IPS DF 6.9 (cell line): ENCODE data around the gene ENPP3.

Source experiments
- DNase-seq: peaks from one replicate; pipeline ENCODE4 v3.0.0-alpha.2; 2013; ENCODE audit warnings: low read depth, low spot score
- H3K27ac ChIP-seq: one replicate; pipeline ENCODE4 v1.5.1; 2013; ENCODE audit warnings: low read length, control low read depth
- H3K27me3 ChIP-seq: 2 replicates; pipeline ENCODE4 v1.6.1; 2013; ENCODE audit warnings: mild to moderate bottlenecking, low read length; ENCODE audit not compliant: control insufficient read depth, insufficient read depth
- H3K36me3 ChIP-seq: 2 replicates; pipeline ENCODE4 v1.6.1; 2013; ENCODE audit warnings: low read length; ENCODE audit not compliant: control insufficient read depth, insufficient read depth
- H3K4me1 ChIP-seq: 2 replicates; pipeline ENCODE4 v1.6.1; 2013; ENCODE audit warnings: low read length; ENCODE audit not compliant: control insufficient read depth, insufficient read depth
- H3K4me3 ChIP-seq: 2 replicates; pipeline ENCODE4 v1.5.1; 2013; ENCODE audit warnings: mild to moderate bottlenecking, low read length
- H3K9me3 ChIP-seq: 2 replicates; pipeline ENCODE4 v1.6.1; 2013; ENCODE audit warnings: low read length, inconsistent platforms; ENCODE audit not compliant: control insufficient read depth, insufficient read depth
- WGBS: extraction: QIAGEN DNeasy Blood & Tissue Kit; methylation state at CpG from one replicate; pipeline ENCODE4 v1.1.7; 2013; ENCODE audit warnings: mixed read lengths, missing lambda C conversion rate; ENCODE audit not compliant: insufficient read length, insufficient coverage; 5-methylcytosine and 5-hydroxymethylcytosine counted together

ENPP3 gene

GRCh38 chr6:131627724-131628682 lies 9.1 kb upstream of the ENPP3 start, which contains the start of gene MED23:
Gene MED23, minus strand, starts transcription at chr6:131628242. Its CDS starts 193 bp downstream, at chr6:131628049.
- no CpG with 5 or more reads among the region's 53 CpGs for WGBS
- peak within 1 kb of the TSS; percentile 70; the same call in 1 of the 2 replicates for H3K4me3 ChIP-seq
- H3K4me1 ChIP-seq: no peaks in the 10 kb centered on the region
- no peak within 1 kb of the TSS for H3K27ac ChIP-seq
- no peaks in the 10 kb centered on the region; the same call in 1 of the 2 replicates for H3K36me3 ChIP-seq
- H3K9me3 ChIP-seq: no peaks in the 10 kb centered on the region
- H3K27me3 ChIP-seq: no peaks in the 10 kb centered on the region
- peak; percentile 80 for DNase-seq

GRCh38 chr6:131628726-131629125 lies 8.4 kb upstream of the ENPP3 start:
- no CpG with 5 or more reads among the region's 1 CpG for WGBS
- no peak for DNase-seq
- H3K36me3 ChIP-seq: no peaks in the 10 kb centered on the region; the same call in 1 of the 2 replicates
- no peak overlapping the region for H3K4me3 ChIP-seq
- no peaks in the 10 kb centered on the region for H3K27me3 ChIP-seq
- no peaks in the 10 kb centered on the region for H3K9me3 ChIP-seq
- no peaks in the 10 kb centered on the region for H3K4me1 ChIP-seq
- H3K27ac ChIP-seq: no peak overlapping the region

GRCh38 chr6:131629651-131630050 lies 7.5 kb upstream of the ENPP3 start:
- Histone ChIP-seq H3K27me3 (no peaks in the 10 kb centered on the region), H3K27ac (no peak overlapping the region), H3K36me3 (no peaks in the 10 kb centered on the region), H3K9me3 (no peaks in the 10 kb centered on the region), H3K4me3 (no peak overlapping the region), H3K4me1 (no peaks in the 10 kb centered on the region)
- no CpG with 5 or more reads among the region's 2 CpGs for whole genome bisulfite sequencing
- DNase-seq: no peak

- H3K4me1 ChIP-seq: no peaks in the 10 kb centered on the region
- H3K27me3 ChIP-seq: no peaks in the 10 kb centered on the region
- no peaks in the 10 kb centered on the region for H3K9me3 ChIP-seq
- no peaks in the 10 kb centered on the region for H3K36me3 ChIP-seq
- no peak for DNase-seq
- no peak overlapping the region for H3K4me3 ChIP-seq
- H3K27ac ChIP-seq: no peak overlapping the region
- no CpG with 5 or more reads among the region's 3 CpGs for WGBS
Measured at GRCh38 chr6:131631625-131632289, 5.3 kb upstream of the ENPP3 start.

- no CpG with 5 or more reads among the region's 11 CpGs for WGBS
- DNase-seq: no peak
- H3K27me3 ChIP-seq: no peaks in the 10 kb centered on the region
- no peaks in the 10 kb centered on the region for H3K9me3 ChIP-seq
- H3K36me3 ChIP-seq: no peaks in the 10 kb centered on the region
- no peak overlapping the region for H3K27ac ChIP-seq
- H3K4me3 ChIP-seq: no peak overlapping the region
- no peaks in the 10 kb centered on the region for H3K4me1 ChIP-seq
Measured at GRCh38 chr6:131635384-131636340, 1.4 kb upstream of the ENPP3 start.

- Histone ChIP-seq H3K4me1 (no peaks in the 10 kb centered on the region), H3K27ac (no peak overlapping the region), H3K4me3 (no peak overlapping the region), H3K27me3 (no peaks in the 10 kb centered on the region), H3K36me3 (no peaks in the 10 kb centered on the region), H3K9me3 (no peaks in the 10 kb centered on the region)
- DNase-seq: no peak
- 100% methylated on average over 1 of the region's 2 CpGs for WGBS
Measured at GRCh38 chr6:131638013-131638412, 911 bp downstream of the ENPP3 start.

- Histone ChIP-seq H3K9me3 (no peaks in the 10 kb centered on the region), H3K36me3 (no peaks in the 10 kb centered on the region), H3K4me1 (no peaks in the 10 kb centered on the region), H3K27ac (no peak overlapping the region), H3K4me3 (no peak overlapping the region), H3K27me3 (0 out of 2 replicates have a peak, but pooled peaks cover 1% of the 10 kb centered on the region)
- DNase-seq: no peak
- WGBS: no CpG with 5 or more reads among the region's 2 CpGs
Measured at GRCh38 chr6:131640100-131640499, 3.0 kb downstream of the ENPP3 start.

- Histone ChIP-seq H3K4me3 (no peak overlapping the region), H3K27me3 (0 out of 2 replicates have a peak, but pooled peaks cover 1% of the 10 kb centered on the region), H3K27ac (no peak overlapping the region), H3K9me3 (no peaks in the 10 kb centered on the region), H3K36me3 (no peaks in the 10 kb centered on the region), H3K4me1 (no peaks in the 10 kb centered on the region)
- no peak for DNase-seq
- no CpG with 5 or more reads among the region's 3 CpGs for WGBS
Measured at GRCh38 chr6:131640576-131640975, 3.5 kb downstream of the ENPP3 start.

GRCh38 chr6:131641554-131641953 lies 4.5 kb downstream of the ENPP3 start:
- Histone ChIP-seq H3K27ac (no peak overlapping the region), H3K4me1 (no peaks in the 10 kb centered on the region), H3K4me3 (no peak overlapping the region), H3K9me3 (no peaks in the 10 kb centered on the region), H3K27me3 (0 out of 2 replicates have a peak, but pooled peaks cover 1% of the 10 kb centered on the region), H3K36me3 (no peaks in the 10 kb centered on the region)
- no CpG with 5 or more reads among the region's 1 CpG for WGBS
- no peak for DNase-seq

GRCh38 chr6:131642565-131642964 lies 5.5 kb downstream of the ENPP3 start:
- WGBS: no CpG with 5 or more reads among the region's 6 CpGs
- H3K27ac ChIP-seq: no peak overlapping the region
- no peak for DNase-seq
- no peaks in the 10 kb centered on the region for H3K4me1 ChIP-seq
- 0 out of 2 replicates have a peak, but pooled peaks cover 1% of the 10 kb centered on the region for H3K27me3 ChIP-seq
- H3K4me3 ChIP-seq: no peak overlapping the region
- H3K9me3 ChIP-seq: no peaks in the 10 kb centered on the region
- no peaks in the 10 kb centered on the region for H3K36me3 ChIP-seq
